Measurements from ENCODE around the gene RYR3. TPM values are rescaled to one million over a fixed set of nuclear protein-coding genes. Genes with fewer than 3 reads are reported as not detected.

The RYR3 gene
- polyA plus RNA-seq, 1 donor (not counting 4 experiments of a cell fraction or from before 2014, with no cell fraction given) = 0.04 TPM

DNA sequence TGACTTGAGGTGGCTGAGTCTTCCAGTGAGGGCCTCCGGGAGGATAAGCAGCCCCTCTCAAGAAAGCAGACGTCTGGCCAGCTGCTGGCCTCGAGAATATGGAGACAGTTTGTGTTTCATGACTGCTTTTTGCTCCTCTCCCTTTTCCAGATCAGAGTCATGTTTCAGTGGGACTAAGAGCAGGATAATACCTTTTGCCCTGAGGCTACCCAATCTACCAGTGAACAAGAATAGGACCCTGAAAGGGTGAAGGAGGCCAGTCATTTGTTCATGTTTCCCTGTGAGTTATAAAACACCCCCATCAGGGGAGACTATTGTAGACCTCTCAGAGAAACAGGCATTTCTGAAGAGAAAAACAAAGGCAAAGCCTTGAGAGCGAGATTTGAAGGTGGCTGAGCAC, 137.4 kb downstream of the RYR3 start:
- no peak for FAIRE-seq

DNA sequence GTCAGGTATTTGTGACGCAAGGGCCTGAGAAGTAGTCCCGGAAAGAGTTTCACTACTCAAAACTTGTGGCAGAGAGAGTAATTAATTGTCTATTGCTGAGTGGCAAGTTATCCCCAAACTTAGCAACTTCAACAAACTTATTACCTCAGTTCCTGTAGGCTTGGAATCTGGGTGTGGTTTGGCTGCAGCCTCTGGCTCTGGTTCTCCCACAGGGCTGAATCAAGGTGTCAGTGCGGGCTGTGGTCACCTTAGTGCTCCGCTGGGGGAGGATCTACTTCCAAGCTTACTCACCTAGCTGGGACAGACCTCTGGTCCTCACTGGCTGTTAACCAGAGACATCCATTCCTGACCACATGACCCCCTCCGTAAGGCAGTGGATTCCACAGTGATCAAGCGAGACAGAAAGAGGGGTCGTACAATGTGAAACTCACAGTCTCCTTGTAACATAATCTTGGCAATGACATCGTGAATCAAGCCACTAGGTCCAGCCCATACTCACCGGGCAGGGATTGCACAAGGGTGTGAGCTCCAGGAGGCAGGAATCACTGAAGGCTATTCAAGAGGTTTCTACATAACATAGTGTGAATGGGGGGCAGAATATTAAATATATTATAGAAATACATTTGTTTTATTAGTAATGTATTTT, 138.3 kb downstream of the RYR3 start:
- dilution Hi-C loops (cut with MboI; ENCODE audit: extremely low pct_ligation_motif_present, low sequenced_read_pairs) = no loop called here
- peak overlapping the region; percentile 7 for H3K27ac ChIP-seq (ENCODE audit: control insufficient read depth, insufficient read depth, low read length)
- TF ChIP-seq EZH2 (IDR thresholded peaks at IDR 0.05; ENCODE audit: low read length) = no peak
- TF ChIP-seq, protein P1, sequence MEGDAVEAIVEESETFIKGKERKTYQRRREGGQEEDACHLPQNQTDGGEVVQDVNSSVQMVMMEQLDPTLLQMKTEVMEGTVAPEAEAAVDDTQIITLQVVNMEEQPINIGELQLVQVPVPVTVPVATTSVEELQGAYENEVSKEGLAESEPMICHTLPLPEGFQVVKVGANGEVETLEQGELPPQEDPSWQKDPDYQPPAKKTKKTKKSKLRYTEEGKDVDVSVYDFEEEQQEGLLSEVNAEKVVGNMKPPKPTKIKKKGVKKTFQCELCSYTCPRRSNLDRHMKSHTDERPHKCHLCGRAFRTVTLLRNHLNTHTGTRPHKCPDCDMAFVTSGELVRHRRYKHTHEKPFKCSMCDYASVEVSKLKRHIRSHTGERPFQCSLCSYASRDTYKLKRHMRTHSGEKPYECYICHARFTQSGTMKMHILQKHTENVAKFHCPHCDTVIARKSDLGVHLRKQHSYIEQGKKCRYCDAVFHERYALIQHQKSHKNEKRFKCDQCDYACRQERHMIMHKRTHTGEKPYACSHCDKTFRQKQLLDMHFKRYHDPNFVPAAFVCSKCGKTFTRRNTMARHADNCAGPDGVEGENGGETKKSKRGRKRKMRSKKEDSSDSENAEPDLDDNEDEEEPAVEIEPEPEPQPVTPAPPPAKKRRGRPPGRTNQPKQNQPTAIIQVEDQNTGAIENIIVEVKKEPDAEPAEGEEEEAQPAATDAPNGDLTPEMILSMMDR (optimal IDR thresholded peaks at IDR 0.05 in 1 of 3, IDR thresholded peaks at IDR 0.05 in 1 of 3, conservative IDR thresholded peaks at IDR 0.05 in 1 of 3; ENCODE audit: extremely low read depth in 1 of 3, insufficient read depth in 2 of 3, low read length in 3 of 3) = no peak
- no peaks in the 10 kb centered on the region for H3K9me3 ChIP-seq (ENCODE audit: control insufficient read depth, low read depth, low read length)
- peak overlapping the region; percentile 72 for H2AFZ ChIP-seq (ENCODE audit: control insufficient read depth, low read length)
- peak overlapping the region in 1 of 3 experiments; percentile 29 for H3K4me3 ChIP-seq (ENCODE audit: control insufficient read depth in 2 of 3, extremely low read depth in 1 of 3, insufficient read depth in 2 of 3, low read depth in 1 of 3, low read length in 3 of 3)
- H3K9me1 ChIP-seq (ENCODE audit: control insufficient read depth, extremely low read depth, insufficient read depth, low read length) = no peaks in the 10 kb centered on the region
- no peaks in the 10 kb centered on the region for H3K79me2 ChIP-seq (ENCODE audit: control insufficient read depth, insufficient read depth, low read length)
- H3K27me3 ChIP-seq (ENCODE audit: control insufficient read depth, extremely low read depth, insufficient read depth, low read length) = no peaks in the 10 kb centered on the region
- H3K4me1 ChIP-seq (ENCODE audit: control insufficient read depth, extremely low read depth, insufficient read depth, low read length) = peaks cover 36% of the 10 kb centered on the region
- DNase-seq (ENCODE audit: low read depth, low spot score) (no peak), FAIRE-seq (peak; percentile 79)
- no peak overlapping the region for H3K9ac ChIP-seq (ENCODE audit: control insufficient read depth, extremely low read depth, insufficient read depth, low read length)
- no peaks in the 10 kb centered on the region for H3K36me3 ChIP-seq (ENCODE audit: control insufficient read depth in 2 of 2, extremely low read depth in 1 of 2, insufficient read depth in 2 of 2, low read length in 2 of 2)
- peak overlapping the region; percentile 60 for H3K4me2 ChIP-seq (ENCODE audit: control insufficient read depth, extremely low read depth, insufficient read depth, low read depth, low read length)
- H4K20me1 ChIP-seq (ENCODE audit: control insufficient read depth, extremely low read depth, insufficient read depth, low read length) = no peaks in the 10 kb centered on the region

More for the DNA sequence above, 137.4 kb downstream of the RYR3 start:
- Histone ChIP-seq H3K9ac (ENCODE audit: control insufficient read depth, extremely low read depth, insufficient read depth, low read length) (no peak overlapping the region), H3K36me3 (ENCODE audit: control insufficient read depth in 2 of 2, extremely low read depth in 1 of 2, insufficient read depth in 2 of 2, low read length in 2 of 2) (no peaks in the 10 kb centered on the region), H3K4me3 (ENCODE audit: control insufficient read depth in 2 of 3, extremely low read depth in 1 of 3, insufficient read depth in 2 of 3, low read depth in 1 of 3, low read length in 3 of 3) (no peak overlapping the region), H3K9me1 (ENCODE audit: control insufficient read depth, extremely low read depth, insufficient read depth, low read length) (no peaks in the 10 kb centered on the region), H3K4me1 (ENCODE audit: control insufficient read depth, extremely low read depth, insufficient read depth, low read length) (peaks cover 41% of the 10 kb centered on the region), H3K4me2 (ENCODE audit: control insufficient read depth, extremely low read depth, insufficient read depth, low read depth, low read length) (no peak overlapping the region), H4K20me1 (ENCODE audit: control insufficient read depth, extremely low read depth, insufficient read depth, low read length) (no peaks in the 10 kb centered on the region), H3K9me3 (ENCODE audit: control insufficient read depth, low read depth, low read length) (no peaks in the 10 kb centered on the region), H3K79me2 (ENCODE audit: control insufficient read depth, insufficient read depth, low read length) (no peaks in the 10 kb centered on the region), H2AFZ (ENCODE audit: control insufficient read depth, low read length) (no peak overlapping the region), H3K27ac (ENCODE audit: control insufficient read depth, insufficient read depth, low read length) (no peak overlapping the region), H3K27me3 (ENCODE audit: control insufficient read depth, extremely low read depth, insufficient read depth, low read length) (no peaks in the 10 kb centered on the region)
- TF ChIP-seq EZH2 (IDR thresholded peaks at IDR 0.05; ENCODE audit: low read length) = no peak
- TF ChIP-seq, protein P1 (optimal IDR thresholded peaks at IDR 0.05 in 1 of 3, IDR thresholded peaks at IDR 0.05 in 1 of 3, conservative IDR thresholded peaks at IDR 0.05 in 1 of 3; ENCODE audit: extremely low read depth in 1 of 3, insufficient read depth in 2 of 3, low read length in 3 of 3) = no peak
- DNase-seq (ENCODE audit: low read depth, low spot score) = no peak
- dilution Hi-C loops (cut with MboI; ENCODE audit: extremely low pct_ligation_motif_present, low sequenced_read_pairs) = no loop called here
